ENCODE results near the gene SLC38A4.

DNA sequence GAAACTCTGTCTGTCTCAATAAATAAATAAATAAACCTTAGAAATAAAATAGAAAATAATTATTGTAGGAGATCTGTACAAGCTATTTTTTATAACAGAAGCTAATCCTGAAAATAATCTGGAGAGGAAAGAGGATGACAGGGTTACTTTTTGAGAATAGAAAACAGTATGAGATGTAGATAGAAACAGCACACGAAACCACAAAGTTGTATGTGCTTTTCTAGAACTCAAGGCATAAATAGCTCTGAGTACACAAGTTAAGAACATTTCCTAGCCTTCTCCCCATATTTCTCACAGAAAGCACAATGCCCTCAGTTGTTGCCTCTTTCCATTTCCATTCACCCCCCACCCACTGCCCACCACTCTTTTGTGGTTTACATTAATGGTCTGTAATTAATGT lies 35.7 kb downstream of the SLC38A4 start:
- TF ChIP-seq CTCF (IDR thresholded peaks at IDR 0.05) (no peak), POLR2A (IDR thresholded peaks at IDR 0.05) (no peak), EP300 (IDR thresholded peaks at IDR 0.05) (no peak)
